Loucy (cell line): Measurements from ENCODE around the gene PKD2L1.

Source experiments
- H2AFZ ChIP-seq: fragments of 200-600 bp; sonication (generic); 2 replicates; pipeline ENCODE4 v1.6.0; 2016; ENCODE audit warnings: antibody characterized with exemption, mild to moderate bottlenecking, low read length, moderate library complexity
- H3F3A ChIP-seq: fragments of 200-600 bp; 2 replicates; pipeline ENCODE4 v1.6.0; 2016; ENCODE audit warnings: antibody characterized with exemption, low read depth, mild to moderate bottlenecking
- H3K27me3 ChIP-seq: fragments of 200-600 bp; sonication (generic); 2 replicates; pipeline ENCODE4 v1.6.1; 2014; ENCODE audit warnings: low read length, mild to moderate bottlenecking; ENCODE audit not compliant: insufficient read depth, poor library complexity, severe bottlenecking
- H3K36me3 ChIP-seq: fragments of 200-600 bp; sonication (generic); 2 replicates; pipeline ENCODE4 v1.6.1; 2016; ENCODE audit warnings: low read length; ENCODE audit not compliant: insufficient read depth
- H3K4me1 ChIP-seq: fragments of 200-600 bp; sonication (generic); 2 replicates; pipeline ENCODE4 v1.5.1; 2014; ENCODE audit warnings: low read length, mild to moderate bottlenecking; ENCODE audit not compliant: insufficient read depth, poor library complexity, severe bottlenecking
- H3K4me2 ChIP-seq: fragments of 200-600 bp; sonication (generic); 2 replicates; pipeline ENCODE4 v1.6.0; 2014; ENCODE audit warnings: antibody characterized with exemption, low read length, low read depth, mild to moderate bottlenecking; ENCODE audit not compliant: poor library complexity, severe bottlenecking
- H3K4me3 ChIP-seq: fragments of 200-600 bp; sonication (generic); 2 replicates; pipeline ENCODE4 v1.5.1; 2014; ENCODE audit warnings: low read length, mild to moderate bottlenecking, mixed read lengths; ENCODE audit not compliant: poor library complexity, severe bottlenecking
- H3K79me2 ChIP-seq: fragments of 200-600 bp; sonication (generic); 2 replicates; pipeline ENCODE4 v1.6.1; 2014; ENCODE audit warnings: low read length; ENCODE audit not compliant: insufficient read depth
- H3K9ac ChIP-seq: fragments of 200-600 bp; sonication (generic); 2 replicates; pipeline ENCODE4 v1.6.0; 2014; ENCODE audit warnings: mild to moderate bottlenecking, low read depth, low read length, moderate library complexity; ENCODE audit not compliant: poor library complexity, severe bottlenecking
- H3K9me2 ChIP-seq: fragments of 200-600 bp; sonication (generic); replicated peaks from 2 replicates; pipeline ENCODE4 v1.6.1; 2016; ENCODE audit warnings: low read depth, low read length, mixed read lengths
- H3K9me3 ChIP-seq: fragments of 200-600 bp; sonication (generic); 2 replicates; pipeline ENCODE4 v1.6.1; 2014; ENCODE audit warnings: mild to moderate bottlenecking, antibody characterized with exemption, low read length, low read depth; ENCODE audit not compliant: insufficient read depth
- H4K20me1 ChIP-seq: fragments of 200-600 bp; sonication (generic); 2 replicates; pipeline ENCODE4 v1.6.0; 2014; ENCODE audit warnings: antibody characterized with exemption, low read length, mild to moderate bottlenecking; ENCODE audit not compliant: insufficient read depth, poor library complexity, severe bottlenecking
- CTCF ChIP-seq: fragments of 200-600 bp; sonication (generic); conservative IDR thresholded peaks from 2 replicates; pipeline ENCODE4 v1.5.1; 2014; ENCODE audit warnings: mild to moderate bottlenecking, antibody characterized with exemption, low read length
- EZH2phosphoT487 ChIP-seq: fragments of 200-600 bp; IDR thresholded peaks from 2 replicates; pipeline ENCODE4 v1.6.1; 2018; ENCODE audit warnings: antibody characterized with exemption, mild to moderate bottlenecking, moderate library complexity, borderline replicate concordance

PKD2L1 gene

GRCh38 chr10:100357059-100357858 is 27.2 kb upstream of the PKD2L1 start:
- peak overlapping the region; percentile 22 for H3K9ac ChIP-seq
- no peak overlapping the region for H2AFZ ChIP-seq
- TF ChIP-seq CTCF (no peak), EZH2phosphoT487 (no peak)
- H3K9me3 ChIP-seq, result no peaks in the 10 kb centered on the region
- H4K20me1 ChIP-seq, result peaks cover 96% of the 10 kb centered on the region
- peak overlapping the region; percentile 97 for H3K4me3 ChIP-seq
- H3K36me3 ChIP-seq, result peaks cover 90% of the 10 kb centered on the region
- H3K4me2 ChIP-seq, result peak overlapping the region; percentile 99
- H3K4me1 ChIP-seq, result peaks cover 65% of the 10 kb centered on the region
- no peaks in the 10 kb centered on the region for H3K9me2 ChIP-seq
- peaks cover 6% of the 10 kb centered on the region; the same call in 1 of the 2 replicates for H3F3A ChIP-seq
- peaks cover 83% of the 10 kb centered on the region for H3K79me2 ChIP-seq
- H3K27me3 ChIP-seq, result no peaks in the 10 kb centered on the region

GRCh38 chr10:100356067-100357017 is 26.3 kb upstream of the PKD2L1 start:
- peaks cover 91% of the 10 kb centered on the region for H3K36me3 ChIP-seq
- H3K9ac ChIP-seq, result peak overlapping the region; percentile 26
- H3K4me2 ChIP-seq, result peak overlapping the region; percentile 99
- H4K20me1 ChIP-seq, result peaks cover 98% of the 10 kb centered on the region
- H3K9me3 ChIP-seq, result no peaks in the 10 kb centered on the region
- peaks cover 4% of the 10 kb centered on the region; the same call in 1 of the 2 replicates for H3F3A ChIP-seq
- peak overlapping the region; percentile 97 for H3K4me3 ChIP-seq
- H3K4me1 ChIP-seq, result peaks cover 74% of the 10 kb centered on the region
- TF ChIP-seq CTCF (no peak), EZH2phosphoT487 (no peak)
- peaks cover 92% of the 10 kb centered on the region for H3K79me2 ChIP-seq
- no peak overlapping the region for H2AFZ ChIP-seq
- H3K9me2 ChIP-seq, result no peaks in the 10 kb centered on the region
- no peaks in the 10 kb centered on the region for H3K27me3 ChIP-seq

GRCh38 chr10:100355086-100355485 is 25.1 kb upstream of the PKD2L1 start:
- H3K4me2 ChIP-seq, result peak overlapping the region; percentile 99
- H3K9me2 ChIP-seq, result no peaks in the 10 kb centered on the region
- peak overlapping the region; percentile 99 for H3K9ac ChIP-seq
- no peak overlapping the region for H2AFZ ChIP-seq
- no peaks in the 10 kb centered on the region for H3F3A ChIP-seq
- peaks cover 98% of the 10 kb centered on the region for H4K20me1 ChIP-seq
- peak overlapping the region; percentile 97 for H3K4me3 ChIP-seq
- no peaks in the 10 kb centered on the region for H3K9me3 ChIP-seq
- TF ChIP-seq CTCF, result no peak
- no peak for TF ChIP-seq EZH2phosphoT487
- H3K27me3 ChIP-seq, result no peaks in the 10 kb centered on the region
- H3K79me2 ChIP-seq, result peaks cover 94% of the 10 kb centered on the region
- H3K4me1 ChIP-seq, result peaks cover 87% of the 10 kb centered on the region
- H3K36me3 ChIP-seq, result peaks cover 91% of the 10 kb centered on the region
